CD14-positive monocyte (primary cell): Measurements from ENCODE around the gene EMILIN3. TPM values are rescaled to one million over a fixed set of nuclear protein-coding genes. Genes with fewer than 3 reads are reported as not detected.

Source experiments
- DNase-seq, 3 donors: peaks; one replicate each; pipeline ENCODE4 v3.0.0-alpha.2; 2011 to 2022
- H2AFZ ChIP-seq: 2 replicates; pipeline ENCODE4 v1.6.0; 2012; ENCODE audit warnings: mild to moderate bottlenecking, low read depth, low read length, inconsistent platforms; ENCODE audit not compliant: insufficient read depth, poor library complexity, severe bottlenecking
- H3K27ac ChIP-seq, 2 donors: 1 replicate in 1 of 2; 2 replicates in 1 of 2; pipeline ENCODE4 v1.5.1; 2012 to 2013; ENCODE audit warnings: low read length in 2 of 2, control low read depth in 1 of 2, inconsistent platforms in 1 of 2, low read depth in 1 of 2, mild to moderate bottlenecking in 1 of 2
- H3K27me3 ChIP-seq, 2 donors: one replicate each; pipeline versions ENCODE4 v1.6.0 to v1.6.1; 2011 to 2013; ENCODE audit warnings: low read length in 2 of 2; ENCODE audit not compliant: control insufficient read depth in 2 of 2, insufficient read depth in 2 of 2
- H3K36me3 ChIP-seq, 2 donors: replicated peaks in 1 of 2; 1 replicate in 1 of 2; 2 replicates in 1 of 2; pipeline versions ENCODE4 v1.5.1 to v1.6.1; 2012 to 2013; ENCODE audit warnings: low read length in 2 of 2, control low read depth in 1 of 2, inconsistent platforms in 1 of 2, mild to moderate bottlenecking in 1 of 2; ENCODE audit not compliant: insufficient read depth in 2 of 2, control insufficient read depth in 1 of 2
- H3K4me1 ChIP-seq, 2 donors: 1 replicate in 1 of 2; 2 replicates in 1 of 2; pipeline versions ENCODE4 v1.5.1 to v1.6.1; 2012 to 2013; ENCODE audit warnings: low read length in 2 of 2, control low read depth in 1 of 2, inconsistent platforms in 1 of 2, mild to moderate bottlenecking in 1 of 2, moderate library complexity in 1 of 2; ENCODE audit not compliant: insufficient read depth in 2 of 2, control insufficient read depth in 1 of 2
- H3K4me2 ChIP-seq: replicated peaks from 2 replicates; pipeline ENCODE3; 2012; ENCODE audit warnings: low read length, moderate library complexity, mild to moderate bottlenecking; ENCODE audit not compliant: poor library complexity, severe bottlenecking; ENCODE audit errors: extremely low read depth
- H3K4me3 ChIP-seq, 3 experiments: fragments of 200-600 bp in 1 of 3; sonication (generic) in 1 of 3; replicated peaks in 1 of 3; 1 replicate in 2 of 3; 2 replicates in 1 of 3; pipeline ENCODE4 v1.5.1; 2011 to 2013; ENCODE audit warnings: low read length in 3 of 3, mild to moderate bottlenecking in 3 of 3, control low read depth in 2 of 3, low read depth in 2 of 3, inconsistent platforms in 1 of 3, moderate library complexity in 1 of 3
- H3K79me2 ChIP-seq: 2 replicates; pipeline ENCODE4 v1.6.0; 2012; ENCODE audit warnings: mild to moderate bottlenecking, control low read depth, inconsistent platforms, low read length, moderate library complexity; ENCODE audit not compliant: insufficient read depth
- H3K9ac ChIP-seq: 2 replicates; pipeline ENCODE4 v1.6.0; 2017; ENCODE audit warnings: low read length, mild to moderate bottlenecking; ENCODE audit not compliant: insufficient read depth, poor library complexity, severe bottlenecking
- H3K9me3 ChIP-seq, 2 donors: replicated peaks in 1 of 2; 1 replicate in 1 of 2; 2 replicates in 1 of 2; pipeline versions ENCODE4 v1.5.1 to v1.6.1; 2012 to 2013; ENCODE audit warnings: low read length in 2 of 2, control low read depth in 1 of 2; ENCODE audit not compliant: control insufficient read depth in 1 of 2, insufficient read depth in 1 of 2
- H4K20me1 ChIP-seq: 2 replicates; pipeline ENCODE4 v1.6.0; 2012; ENCODE audit warnings: mild to moderate bottlenecking, low read length, control low read depth, moderate library complexity; ENCODE audit not compliant: insufficient read depth
- H3K27ac Mint-ChIP-seq, 7 donors: one replicate each; pipeline ENCODE4 v1.8.0; 2020; ENCODE audit warnings: mild to moderate bottlenecking in 7 of 7, mixed read lengths in 7 of 7, moderate library complexity in 6 of 7, inconsistent platforms in 2 of 7
- H3K27me3 Mint-ChIP-seq, 3 donors: one replicate each; pipeline ENCODE4 v1.8.0; 2021 to 2022; ENCODE audit warnings: low read depth in 3 of 3, mild to moderate bottlenecking in 3 of 3, mixed read lengths in 3 of 3, moderate library complexity in 3 of 3, inconsistent platforms in 1 of 3
- H3K36me3 Mint-ChIP-seq, 2 donors: one replicate each; pipeline ENCODE4 v1.8.0; 2020; ENCODE audit warnings: mixed read lengths in 2 of 2, inconsistent platforms in 1 of 2, mild to moderate bottlenecking in 1 of 2
- H3K4me1 Mint-ChIP-seq: one replicate; pipeline ENCODE4 v1.8.0; 2020; ENCODE audit warnings: mild to moderate bottlenecking, mixed read lengths
- H3K4me3 Mint-ChIP-seq, 2 donors: one replicate each; pipeline ENCODE4 v1.8.0; 2020; ENCODE audit warnings: mild to moderate bottlenecking in 2 of 2, mixed read lengths in 2 of 2, moderate library complexity in 1 of 2
- H3K9me3 Mint-ChIP-seq, 7 donors: one replicate each; pipeline ENCODE4 v1.8.0; 2020 to 2022; ENCODE audit warnings: mixed read lengths in 7 of 7, mild to moderate bottlenecking in 6 of 7, moderate library complexity in 6 of 7, inconsistent platforms in 2 of 7
- WGBS: methylation state at CpG from one replicate; pipeline ENCODE4 v1.1.5; 2013; ENCODE audit warnings: missing lambda C conversion rate; ENCODE audit not compliant: insufficient coverage; 5-methylcytosine and 5-hydroxymethylcytosine counted together
- intact Hi-C, 2 donors: fragments of 100-400 bp; cut with micrococcal nuclease; formaldehyde crosslinking; loops; one replicate each; pipeline versions ENCODE4 v1.15.0 to v1.15.1; 2023
- polyA plus RNA-seq, 3 donors: library from polyadenylated mRNA; depleted of rRNA in 1 of 3; unstranded in 2 of 3; stranded (reverse) in 1 of 3; fragments of 300-500 nt in 2 of 3; fragments of >200 nt in 1 of 3; fragmentation: Illumina TruSeq in 2 of 3; gene quantifications; 1 replicate in 2 of 3; 2 replicates in 1 of 3; pipeline ENCODE4 v1.2.3, GENCODE V29; 2012 to 2021
- TF ChIP-seq, protein P1 (sequence below): fragments of 200-600 bp; IDR thresholded peaks from one replicate; pipeline ENCODE4 v1.8.0; 2022; ENCODE audit warnings: antibody characterized with exemption, mild to moderate bottlenecking

EMILIN3 gene
- polyA plus RNA-seq, 3 donors: not detected

DNA sequence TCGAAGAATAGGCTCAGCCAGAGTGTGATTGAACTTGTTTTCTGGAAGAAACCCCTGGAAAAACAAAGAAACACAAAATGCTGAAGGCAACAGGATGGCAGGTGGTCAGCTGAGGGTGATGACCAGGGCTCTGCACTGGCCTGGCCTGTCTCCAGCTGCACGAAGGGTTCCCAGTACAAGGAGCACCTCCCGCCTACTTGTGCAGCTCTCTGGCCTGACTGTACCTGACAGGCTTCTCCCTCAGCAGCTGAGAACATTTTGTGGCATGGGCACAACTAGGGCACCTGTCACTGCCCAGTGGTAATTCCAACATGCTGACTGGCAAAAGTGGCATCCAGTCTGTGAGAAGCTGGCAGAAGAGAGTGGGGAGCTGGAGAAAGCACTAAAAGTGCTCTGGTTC, 38.8 kb upstream of the EMILIN3 start:
- 96% methylated on average over 3 of the region's 3 CpGs for WGBS
- TF ChIP-seq, protein P1, sequence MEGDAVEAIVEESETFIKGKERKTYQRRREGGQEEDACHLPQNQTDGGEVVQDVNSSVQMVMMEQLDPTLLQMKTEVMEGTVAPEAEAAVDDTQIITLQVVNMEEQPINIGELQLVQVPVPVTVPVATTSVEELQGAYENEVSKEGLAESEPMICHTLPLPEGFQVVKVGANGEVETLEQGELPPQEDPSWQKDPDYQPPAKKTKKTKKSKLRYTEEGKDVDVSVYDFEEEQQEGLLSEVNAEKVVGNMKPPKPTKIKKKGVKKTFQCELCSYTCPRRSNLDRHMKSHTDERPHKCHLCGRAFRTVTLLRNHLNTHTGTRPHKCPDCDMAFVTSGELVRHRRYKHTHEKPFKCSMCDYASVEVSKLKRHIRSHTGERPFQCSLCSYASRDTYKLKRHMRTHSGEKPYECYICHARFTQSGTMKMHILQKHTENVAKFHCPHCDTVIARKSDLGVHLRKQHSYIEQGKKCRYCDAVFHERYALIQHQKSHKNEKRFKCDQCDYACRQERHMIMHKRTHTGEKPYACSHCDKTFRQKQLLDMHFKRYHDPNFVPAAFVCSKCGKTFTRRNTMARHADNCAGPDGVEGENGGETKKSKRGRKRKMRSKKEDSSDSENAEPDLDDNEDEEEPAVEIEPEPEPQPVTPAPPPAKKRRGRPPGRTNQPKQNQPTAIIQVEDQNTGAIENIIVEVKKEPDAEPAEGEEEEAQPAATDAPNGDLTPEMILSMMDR: no peak
- no peaks in the 10 kb centered on the region for H3K9me3 ChIP-seq
- intact Hi-C loops: no loop called here
- no peaks in the 10 kb centered on the region for H3K27me3 ChIP-seq
- peaks cover 7% of the 10 kb centered on the region in 2 donors for H3K4me1 ChIP-seq
- H3K4me2 ChIP-seq: no peak overlapping the region
- Mint-ChIP-seq H3K9me3 (no peaks in the 10 kb centered on the region), H3K4me3 (no peak overlapping the region), H3K27me3 (peaks cover 0 to 6% (median 1%) of the 10 kb centered on the region in 3 donors), H3K36me3 (peaks cover 69 to 82% of the 10 kb centered on the region in 2 donors), H3K4me1 (peaks cover 18% of the 10 kb centered on the region), H3K27ac (peak overlapping the region in 2 of 7 donors; percentile 19 to 75)
- no peaks in the 10 kb centered on the region for H3K79me2 ChIP-seq
- peaks cover 48 to 85% of the 10 kb centered on the region in 2 donors for H3K36me3 ChIP-seq
- H3K9ac ChIP-seq: no peak overlapping the region
- no peak overlapping the region for H3K27ac ChIP-seq
- no peak overlapping the region for H2AFZ ChIP-seq
- H4K20me1 ChIP-seq: no peaks in the 10 kb centered on the region
- no peak overlapping the region for H3K4me3 ChIP-seq
- no peak for DNase-seq

DNA sequence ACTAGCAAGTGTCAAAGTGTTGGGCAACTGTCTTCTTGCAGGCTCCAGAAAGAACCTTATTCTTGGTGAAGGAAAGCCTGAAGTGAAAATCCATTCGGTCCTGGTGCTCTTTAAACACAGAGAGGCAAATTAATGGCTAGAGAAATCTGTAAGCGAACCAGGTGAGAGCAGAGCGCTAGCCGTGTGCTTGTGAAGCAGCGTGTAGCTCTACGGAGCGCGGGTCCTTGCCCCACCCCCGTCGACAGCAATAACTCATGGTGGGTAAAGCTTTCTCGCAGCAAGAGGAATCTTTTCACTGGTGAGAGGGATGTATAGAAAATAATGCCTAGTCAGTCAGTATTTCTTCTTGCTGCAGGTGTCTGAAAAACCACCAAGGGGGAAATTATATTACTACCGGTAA, 37.0 kb upstream of the EMILIN3 start:
- Histone ChIP-seq H4K20me1 (no peaks in the 10 kb centered on the region), H3K27ac (peak overlapping the region in 1 of 2 donors; percentile 43), H3K27me3 (no peaks in the 10 kb centered on the region), H2AFZ (no peak overlapping the region), H3K9me3 (no peaks in the 10 kb centered on the region), H3K9ac (no peak overlapping the region), H3K36me3 (peaks cover 36 to 66% of the 10 kb centered on the region in 2 donors), H3K4me1 (peaks cover 7% of the 10 kb centered on the region in 2 donors), H3K79me2 (no peaks in the 10 kb centered on the region), H3K4me3 (no peak overlapping the region), H3K4me2 (no peak overlapping the region)
- WGBS: 91% methylated on average over 11 of the region's 12 CpGs
- no peaks in the 10 kb centered on the region for H3K9me3 Mint-ChIP-seq
- H3K27me3 Mint-ChIP-seq: peaks cover 0 to 6% (median 1%) of the 10 kb centered on the region in 3 donors
- H3K27ac Mint-ChIP-seq: no peak overlapping the region
- H3K4me3 Mint-ChIP-seq: no peak overlapping the region
- peaks cover 13% of the 10 kb centered on the region for H3K4me1 Mint-ChIP-seq
- intact Hi-C loops: no loop called here
- H3K36me3 Mint-ChIP-seq: peaks cover 53 to 64% of the 10 kb centered on the region in 2 donors
- DNase-seq: no peak
- TF ChIP-seq, protein P1: no peak
